Activated CD8-positive, alpha-beta memory T cell treated with anti-CD3 and anti-CD28 coated beads for 48 hours (primary cell): ENCODE results near the gene SIRT7.

Source experiments
- DNase-seq, 3 experiments: peaks; one replicate each; pipeline ENCODE4 v3.0.0-alpha.2; 2020; ENCODE audit warnings: low read depth in 2 of 3, low spot score in 2 of 3

SIRT7 gene

DNA sequence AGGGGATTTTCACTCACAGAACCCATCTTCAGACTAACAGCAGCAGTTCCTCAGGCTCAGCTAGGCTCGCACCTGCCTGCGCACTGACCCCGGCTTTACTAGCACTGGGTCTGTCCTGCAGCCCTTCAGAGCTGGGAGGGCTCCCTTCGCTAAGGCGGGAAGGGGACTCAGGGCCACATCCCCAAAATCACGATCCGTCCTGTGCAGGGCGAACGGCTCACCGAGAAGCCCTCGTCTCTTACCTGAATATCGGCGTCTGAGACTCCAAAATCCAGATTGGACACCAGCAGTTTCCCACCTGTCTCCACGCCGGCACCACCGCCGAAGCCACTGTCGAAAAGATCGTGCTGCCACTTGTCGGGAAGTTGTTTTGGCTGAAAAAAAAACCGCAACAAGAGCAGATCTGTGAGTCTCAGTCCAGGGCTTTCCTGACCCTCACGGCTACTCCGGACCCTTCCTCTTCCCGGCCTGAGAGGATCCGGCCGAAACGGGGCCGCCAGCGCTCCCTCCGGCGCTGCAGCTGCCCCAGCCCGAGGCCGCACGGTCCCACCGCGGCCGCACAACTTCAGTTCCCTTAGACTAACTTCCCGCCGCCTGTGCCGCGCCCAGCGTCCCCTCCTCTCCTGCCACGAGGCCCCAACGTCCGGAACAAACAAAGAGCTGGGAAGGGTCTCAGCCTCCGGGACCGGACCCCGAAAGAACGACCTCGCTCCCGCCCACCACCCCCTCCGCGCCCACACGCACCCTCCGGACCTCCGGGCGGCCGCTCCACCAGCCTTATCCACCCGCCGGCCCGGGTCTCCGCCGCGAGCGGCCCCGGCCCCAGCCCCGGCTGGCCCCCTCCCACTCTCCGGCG lies 27.3 kb downstream of the SIRT7 start:
- no peak for DNase-seq

DNA sequence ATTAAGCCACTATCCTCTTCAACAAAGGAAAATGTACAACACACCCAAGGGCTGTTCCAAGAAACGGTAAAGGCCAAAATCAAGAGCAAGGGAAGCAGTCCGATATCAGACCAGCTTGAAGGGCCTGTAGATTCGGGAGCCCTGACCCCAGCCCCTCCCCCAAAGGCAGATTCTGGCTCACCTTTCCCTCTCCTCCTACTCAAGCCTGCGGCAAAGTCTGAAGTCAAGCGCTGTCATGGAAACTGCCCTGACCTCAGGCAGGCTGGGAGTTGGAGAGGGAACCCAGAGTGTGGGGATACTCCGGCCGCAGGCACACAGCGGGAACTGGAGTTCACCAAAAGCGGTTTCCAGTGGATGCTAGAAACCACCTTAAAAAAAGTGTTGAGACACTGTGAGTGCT lies 28.4 kb downstream of the SIRT7 start:
- no peak for DNase-seq

GRCh38 chr17:81888988-81889595 lies 28.9 kb downstream of the SIRT7 start:
- DNase-seq: no peak

DNA sequence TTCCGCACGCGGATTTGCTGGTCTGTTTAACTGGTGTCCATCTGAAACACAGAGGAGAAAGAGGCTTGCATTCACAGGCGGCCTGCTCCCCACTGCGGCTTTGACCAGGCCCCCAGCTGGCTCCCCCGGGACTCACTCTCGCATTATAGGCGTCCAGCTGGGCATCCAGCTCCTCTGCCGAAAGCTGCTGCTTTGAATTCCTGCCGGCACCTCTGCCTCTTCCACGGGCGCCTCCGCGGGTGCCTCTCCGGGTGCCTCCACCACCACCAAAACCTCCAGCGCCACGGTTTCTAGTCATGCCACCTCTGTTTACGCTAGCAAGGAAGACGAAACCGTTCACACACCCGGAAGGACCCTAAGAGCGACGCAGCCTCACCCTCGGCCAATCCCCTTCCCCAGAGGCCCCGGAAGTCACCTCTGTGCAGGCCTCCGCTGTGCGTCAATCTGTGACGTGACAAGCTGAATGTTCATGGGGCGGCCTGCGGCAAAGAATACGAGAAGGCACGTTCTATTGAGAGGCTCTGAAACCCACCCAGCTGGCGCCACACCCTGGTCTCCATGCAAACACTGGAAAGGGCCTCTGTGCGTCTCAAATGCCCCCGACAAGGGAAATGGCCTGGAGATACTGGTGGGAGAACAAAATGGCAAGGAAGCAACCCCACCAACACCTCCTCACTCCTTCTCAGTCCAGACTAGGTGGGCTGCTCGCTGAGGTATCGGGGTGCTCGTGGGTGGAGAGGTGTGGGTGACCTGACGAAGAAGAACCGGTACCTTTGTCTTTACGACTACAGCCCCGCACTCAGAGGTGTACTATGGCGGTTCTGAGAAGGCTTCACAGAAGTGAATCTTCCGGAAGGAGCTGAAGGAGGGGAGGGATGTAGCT lies 29.6 kb downstream of the SIRT7 start:
- DNase-seq: no peak

DNA sequence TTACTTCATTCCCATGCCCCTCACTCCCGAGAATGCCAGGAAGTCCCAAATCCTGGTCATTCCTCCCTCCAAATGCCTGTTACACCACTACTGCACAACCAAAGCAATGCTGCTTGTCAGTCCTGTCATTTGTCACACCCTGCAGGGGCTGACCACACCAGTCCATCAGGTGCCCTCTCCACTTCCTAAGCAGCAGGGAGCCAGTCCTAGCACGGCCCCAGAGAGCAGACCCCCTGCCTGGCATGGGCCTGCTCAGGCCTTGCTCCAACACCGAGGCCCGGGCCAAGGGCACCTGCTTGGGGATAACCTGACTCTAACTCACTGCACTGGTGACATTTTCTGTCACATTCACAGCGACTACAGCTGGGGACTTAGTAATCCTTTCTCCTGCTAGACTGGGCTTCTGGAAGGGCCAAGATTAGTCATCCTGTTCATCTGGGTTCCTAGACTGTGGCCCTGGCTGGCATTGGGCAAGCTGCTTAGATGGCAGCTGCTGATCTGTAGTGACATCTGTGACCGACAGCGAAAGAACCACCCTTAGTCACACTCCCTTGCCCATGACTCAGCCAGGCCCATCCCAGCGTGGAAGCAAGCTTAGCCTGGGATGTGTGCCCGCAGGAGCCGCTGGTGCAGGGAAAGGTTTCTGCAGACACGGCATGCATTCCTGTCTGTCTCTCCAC lies 32.0 kb downstream of the SIRT7 start:
- DNase-seq: no peak

GRCh38 chr17:81885454-81885853 lies 32.5 kb downstream of the SIRT7 start:
- no peak for DNase-seq

GRCh38 chr17:81884968-81885367 lies 33.0 kb downstream of the SIRT7 start:
- no peak for DNase-seq

DNA sequence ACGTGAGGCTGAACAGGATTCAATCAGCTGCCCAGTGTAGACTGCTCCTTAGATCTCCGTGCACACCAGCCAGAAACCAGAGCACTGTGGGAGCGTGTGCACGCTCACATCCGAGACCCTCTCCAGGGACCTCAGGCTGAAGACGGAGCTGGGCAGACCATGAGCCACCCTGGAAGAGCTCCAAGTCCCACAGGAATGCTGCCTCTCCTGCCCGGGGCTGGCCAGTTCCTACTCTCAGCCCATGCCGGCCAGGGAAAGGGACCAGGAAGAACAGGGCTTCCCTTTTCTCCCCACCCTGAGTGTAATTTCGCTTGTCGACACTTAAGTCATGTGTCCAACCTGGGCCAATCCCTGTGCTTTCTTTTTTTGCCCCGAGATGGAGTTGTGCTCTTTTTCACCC lies 33.5 kb downstream of the SIRT7 start:
- DNase-seq: no peak

DNA sequence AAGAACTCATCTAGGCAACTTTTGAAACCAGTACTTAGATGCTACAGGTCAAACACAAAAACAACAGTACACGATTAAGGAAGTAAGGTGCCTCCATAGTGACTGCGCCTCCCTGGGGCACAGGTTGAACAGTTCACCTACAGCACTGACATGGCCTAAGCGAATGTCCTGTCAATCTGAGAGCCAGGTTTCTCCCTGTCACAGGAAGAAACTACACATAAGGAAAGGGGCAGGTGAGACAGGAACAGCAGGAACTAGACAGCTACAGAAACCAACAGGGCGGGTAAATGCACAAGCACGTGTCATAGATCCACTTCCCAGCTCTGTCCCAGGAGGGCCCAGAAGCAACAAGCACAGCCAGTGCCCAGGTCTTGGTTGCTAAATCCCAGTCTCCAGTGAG lies 38.9 kb downstream of the SIRT7 start:
- DNase-seq: no peak

- no peak for DNase-seq
Measured at GRCh38 chr17:81878294-81878693, 39.7 kb downstream of the SIRT7 start.

DNA sequence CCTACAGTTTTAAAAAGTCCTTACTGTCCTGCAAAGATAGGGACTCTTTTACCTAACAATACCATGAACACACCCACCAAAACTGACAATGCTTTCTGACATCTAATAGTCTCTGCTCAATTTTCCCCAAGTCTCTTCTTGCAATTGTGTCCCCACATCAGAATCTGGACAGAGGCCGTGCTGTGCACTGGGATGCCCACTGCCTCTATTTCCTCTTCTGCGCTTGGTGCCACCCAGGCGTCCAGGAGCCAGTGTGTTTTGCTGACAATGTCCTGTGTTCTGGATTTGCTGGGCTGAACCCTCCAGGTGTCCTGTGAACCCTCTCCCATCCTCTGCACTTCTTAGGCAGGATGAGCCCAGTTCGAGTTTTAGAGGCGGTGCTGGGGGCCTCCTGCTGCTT lies 40.4 kb downstream of the SIRT7 start:
- DNase-seq: no peak

- DNase-seq: peak; percentile 90 to 95 (median 91)
Measured at GRCh38 chr17:81871387-81872230, 46.4 kb downstream of the SIRT7 start.

GRCh38 chr17:81870981-81871386 lies 47.0 kb downstream of the SIRT7 start, which contains the start of gene ARHGDIA:
Gene ARHGDIA, minus strand, starts transcription at chr17:81871337. Its CDS starts 1,407 bp downstream, at chr17:81869930.
- DNase-seq: no peak

GRCh38 chr17:81870131-81870980 lies 47.6 kb downstream of the SIRT7 start:
- peak in 1 of 3 experiments; percentile 32 for DNase-seq

- DNase-seq: peak in 1 of 3 experiments; percentile 58
Measured at GRCh38 chr17:81869221-81870130, 48.5 kb downstream of the SIRT7 start.

DNA sequence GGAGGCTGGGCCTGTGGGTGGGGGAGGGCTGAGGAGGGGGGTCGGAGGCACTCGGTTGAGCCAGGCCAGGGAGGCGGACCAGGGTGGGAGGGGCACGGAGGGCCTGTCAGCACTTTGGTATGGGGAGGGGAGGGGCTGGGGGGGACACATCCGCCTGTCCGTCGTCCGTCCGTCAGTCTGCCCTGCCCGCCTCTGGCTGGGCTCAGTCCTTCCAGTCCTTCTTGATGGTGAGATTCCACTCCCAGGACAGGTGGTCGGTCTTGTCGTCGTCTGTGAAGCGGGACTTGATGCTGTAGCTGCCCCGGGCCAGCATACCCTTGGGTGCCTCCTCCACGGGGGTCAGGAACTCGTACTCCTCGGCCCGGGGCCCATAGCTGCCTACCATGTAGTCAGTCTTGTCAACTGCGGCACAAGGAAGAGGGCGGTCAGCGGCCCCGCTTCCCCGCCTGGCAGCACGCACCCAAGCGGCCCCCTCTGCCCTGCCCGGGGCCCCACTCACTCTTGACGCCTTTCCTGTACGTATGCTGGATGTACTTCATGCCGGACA lies 49.2 kb downstream of the SIRT7 start:
- DNase-seq: no peak

DNA sequence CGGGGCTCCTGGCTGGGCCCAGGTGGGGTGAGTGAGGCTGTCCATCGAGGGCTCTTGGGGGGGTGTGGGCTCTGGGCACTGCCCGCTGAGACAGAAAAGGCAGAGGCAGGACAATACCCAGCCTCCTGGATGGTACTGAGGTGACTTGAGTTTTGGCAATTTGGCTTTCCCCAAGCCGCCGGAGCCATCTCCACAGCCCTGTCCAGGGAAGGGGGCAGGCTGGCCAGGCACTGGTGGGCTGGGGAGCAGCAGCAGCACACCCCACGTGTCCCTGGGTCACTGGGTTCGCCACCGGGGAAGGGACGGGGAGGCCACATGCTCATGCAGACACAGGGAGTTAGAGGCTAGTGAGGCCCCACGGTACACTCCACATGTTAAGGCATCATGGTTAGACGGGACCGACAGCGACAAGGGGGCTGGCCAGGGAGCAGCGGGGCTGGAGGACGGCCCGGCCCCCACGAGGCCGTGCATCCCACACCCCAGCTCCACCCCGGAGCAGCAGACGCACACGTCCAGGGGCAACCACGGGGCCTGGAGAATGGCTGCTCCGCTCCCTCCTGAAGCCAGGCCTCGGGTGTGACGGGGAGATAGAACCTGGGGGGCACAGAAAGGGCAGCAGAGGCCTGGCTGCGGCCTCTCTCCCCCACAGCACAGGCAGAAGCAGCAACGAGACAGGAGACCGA lies 49.8 kb downstream of the SIRT7 start:
- no peak for DNase-seq
